GM18519 (cell line): ENCODE data around the gene PNLIP.

Source experiments
- ATAC-seq: cut with Tn5 transposase; IDR thresholded peaks from one replicate; pipeline ENCODE4 v1.9.1; 2021; ENCODE audit warnings: mild to moderate bottlenecking, moderate library complexity; ENCODE audit not compliant: unreplicated experiment, low FRiP score

Gene PNLIP

GRCh38 chr10:116545756-116546155 lies at the start of gene PNLIP:
TSS of gene PNLIP (plus strand) at chr10:116545931. CDS start at chr10:116546093, 162 bp downstream.
- no peak for ATAC-seq

GRCh38 chr10:116504786-116505185 lies 40.9 kb upstream of the PNLIP start:
- no peak for ATAC-seq

DNA sequence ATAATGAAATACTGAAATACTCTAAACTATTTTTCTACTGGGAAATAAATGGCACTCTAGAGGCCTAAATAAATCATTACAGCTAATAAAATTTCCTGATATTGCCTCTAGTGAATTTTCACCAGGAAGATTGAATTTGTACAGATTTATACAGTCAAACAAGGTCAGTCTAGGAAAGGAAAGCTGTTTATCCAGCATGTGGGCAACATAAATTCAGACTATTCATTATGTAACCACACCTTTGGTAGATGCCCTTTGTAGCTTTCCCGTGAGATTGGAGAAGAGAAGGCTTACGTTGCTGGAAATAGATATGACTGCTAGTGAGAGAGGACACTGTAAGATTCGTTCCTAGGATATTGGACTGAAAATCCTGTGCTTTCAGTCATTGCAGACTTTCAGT lies 35.2 kb upstream of the PNLIP start:
- no peak for ATAC-seq

GRCh38 chr10:116511365-116511764 lies 34.4 kb upstream of the PNLIP start:
- ATAC-seq = no peak

- ATAC-seq = peak; percentile 88
These were observed 24.1 kb upstream of the PNLIP start for GRCh38 chr10:116521424-116522290.

GRCh38 chr10:116522803-116523381 lies 22.8 kb upstream of the PNLIP start:
- ATAC-seq = no peak

GRCh38 chr10:116524736-116525135 lies 21.0 kb upstream of the PNLIP start:
- ATAC-seq = no peak

DNA sequence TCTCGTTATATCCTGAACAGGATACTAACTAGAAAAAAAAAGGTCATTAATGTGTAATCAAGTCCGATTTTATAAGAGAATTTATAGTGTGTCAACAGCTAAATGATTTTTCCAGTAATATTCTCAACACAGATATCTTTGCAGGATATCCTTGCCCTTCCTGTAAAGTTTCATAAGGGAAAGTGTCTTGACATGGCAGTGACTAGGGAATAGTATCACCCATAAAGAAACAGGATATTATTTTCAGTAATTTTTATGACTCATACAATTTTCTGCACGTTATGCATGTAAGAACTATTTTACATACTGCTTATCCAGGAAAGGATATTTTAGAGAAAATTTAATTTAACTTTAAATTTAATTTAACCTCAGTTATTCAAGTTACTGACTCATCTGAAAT lies 19.5 kb upstream of the PNLIP start:
- no peak for ATAC-seq

DNA sequence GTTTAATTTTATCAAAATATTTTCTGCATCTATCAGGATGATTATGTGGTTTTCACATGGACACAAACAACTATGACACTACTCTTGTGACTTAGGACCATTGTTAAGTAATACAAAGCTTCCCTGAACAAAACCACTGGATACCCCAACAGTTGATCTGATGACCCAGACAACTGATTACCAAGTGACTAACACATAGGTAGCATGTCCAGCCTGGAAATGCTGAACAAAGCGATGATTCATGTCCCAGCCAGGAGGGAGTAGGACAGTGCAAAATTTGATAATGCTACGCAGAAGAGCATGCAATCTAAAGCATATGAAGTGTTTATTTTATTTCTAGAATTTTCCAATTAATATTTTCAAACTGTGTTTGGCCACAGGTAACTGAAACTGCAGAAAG lies 8.9 kb upstream of the PNLIP start:
- ATAC-seq = no peak

GRCh38 chr10:116538456-116538855 lies 7.3 kb upstream of the PNLIP start:
- no peak for ATAC-seq

GRCh38 chr10:116538992-116539391 lies 6.7 kb upstream of the PNLIP start:
- ATAC-seq = no peak

DNA sequence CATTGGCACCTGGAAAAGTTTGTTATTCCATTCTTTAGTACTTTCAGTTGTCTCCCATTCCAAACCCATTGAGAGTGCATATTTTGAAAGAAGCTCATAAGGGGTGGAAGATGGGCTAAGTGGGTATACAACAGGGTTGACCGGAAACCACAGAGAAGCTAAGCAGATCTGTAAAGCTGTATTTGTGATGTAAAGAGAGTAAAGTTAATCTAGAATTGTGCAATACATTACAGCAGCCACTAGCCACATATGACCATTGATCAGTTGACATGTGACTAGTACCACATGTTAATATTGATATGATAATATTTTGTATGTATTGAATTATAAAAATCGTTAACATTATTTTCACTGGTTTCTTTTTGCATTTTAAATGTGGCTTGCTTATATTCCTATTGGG lies 4.9 kb upstream of the PNLIP start:
- no peak for ATAC-seq

GRCh38 chr10:116542007-116542677 lies 3.6 kb upstream of the PNLIP start:
- ATAC-seq = no peak

DNA sequence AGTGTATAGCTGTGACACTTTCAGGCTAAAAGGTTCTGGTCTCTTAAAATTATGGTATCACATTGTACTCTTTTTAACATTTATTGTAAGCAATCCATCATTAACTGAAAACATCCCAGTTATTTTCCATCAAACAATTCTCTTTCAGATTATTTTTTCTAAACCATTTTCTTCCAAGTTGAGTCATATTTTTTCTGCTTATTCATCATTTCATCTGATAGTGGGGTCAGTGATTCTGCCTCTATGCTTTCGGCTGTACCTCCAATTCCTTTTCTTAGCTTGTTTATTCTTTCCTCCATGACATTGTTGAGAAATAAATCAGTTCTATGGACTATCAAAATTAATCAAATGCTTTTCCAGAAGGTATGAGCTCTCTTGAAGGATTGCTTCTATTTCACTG lies 609 bp upstream of the PNLIP start:
- ATAC-seq = no peak

DNA sequence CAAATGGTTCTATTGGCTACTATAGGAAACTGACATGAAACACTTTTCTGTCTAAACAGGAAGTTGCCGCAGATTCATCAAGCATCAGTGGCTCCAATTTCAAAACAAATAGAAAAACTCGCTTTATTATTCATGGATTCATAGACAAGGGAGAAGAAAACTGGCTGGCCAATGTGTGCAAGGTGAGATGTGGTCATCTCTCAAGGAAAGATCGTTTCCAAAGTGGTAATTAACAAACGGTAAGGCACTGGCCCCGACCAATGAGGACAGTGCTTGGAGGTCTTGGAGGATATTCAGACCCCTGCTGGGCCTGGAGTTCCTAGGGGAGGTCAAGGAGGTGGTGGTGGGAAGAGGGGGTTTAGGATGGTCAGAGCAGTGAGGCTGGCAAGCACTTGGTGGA lies 2.6 kb downstream of the PNLIP start:
- no peak for ATAC-seq

- no peak for ATAC-seq
These were observed 7.7 kb downstream of the PNLIP start for GRCh38 chr10:116553378-116553980.

DNA sequence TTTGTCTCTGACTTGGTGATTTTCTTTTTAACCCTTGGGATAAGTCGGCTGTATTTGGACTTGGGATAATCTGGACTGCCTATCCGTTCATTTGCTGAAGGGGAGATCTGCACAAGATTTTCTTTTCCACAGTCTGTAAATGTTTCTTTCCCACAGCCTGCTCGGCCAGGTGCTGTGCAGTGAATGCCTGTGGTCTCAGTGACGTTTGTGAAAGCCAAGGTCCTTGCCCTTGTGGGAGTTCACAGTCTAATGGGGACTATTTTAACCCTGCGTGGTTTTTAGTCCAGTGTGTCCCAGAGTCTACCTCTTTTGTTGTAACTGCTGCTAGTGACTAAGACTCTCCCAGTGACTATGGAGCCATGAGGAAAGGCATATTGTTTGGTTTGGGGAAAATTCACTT lies 8.9 kb downstream of the PNLIP start:
- ATAC-seq = no peak

GRCh38 chr10:116555880-116556279 lies 10.1 kb downstream of the PNLIP start:
- no peak for ATAC-seq

GRCh38 chr10:116557305-116557880 lies 11.7 kb downstream of the PNLIP start:
- no peak for ATAC-seq

DNA sequence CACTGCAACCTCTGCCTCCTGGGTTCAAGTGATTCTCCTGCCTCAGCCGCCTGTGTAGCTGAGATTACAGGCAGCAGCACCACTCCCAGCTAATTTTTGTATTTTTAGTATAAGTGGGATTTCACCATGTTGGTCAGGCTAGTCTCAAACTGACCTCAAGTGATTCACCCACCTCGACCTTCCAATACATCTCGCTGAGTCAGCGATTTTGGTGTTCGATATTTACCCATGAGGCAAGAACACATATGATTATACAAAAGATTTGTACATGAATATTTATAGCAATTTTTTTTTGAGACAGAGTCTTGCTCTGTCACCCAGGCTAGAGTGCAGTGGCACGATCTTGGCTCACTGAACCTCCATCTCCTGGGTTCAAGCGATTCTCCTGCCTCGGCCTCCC lies 19.8 kb downstream of the PNLIP start:
- ATAC-seq = no peak

DNA sequence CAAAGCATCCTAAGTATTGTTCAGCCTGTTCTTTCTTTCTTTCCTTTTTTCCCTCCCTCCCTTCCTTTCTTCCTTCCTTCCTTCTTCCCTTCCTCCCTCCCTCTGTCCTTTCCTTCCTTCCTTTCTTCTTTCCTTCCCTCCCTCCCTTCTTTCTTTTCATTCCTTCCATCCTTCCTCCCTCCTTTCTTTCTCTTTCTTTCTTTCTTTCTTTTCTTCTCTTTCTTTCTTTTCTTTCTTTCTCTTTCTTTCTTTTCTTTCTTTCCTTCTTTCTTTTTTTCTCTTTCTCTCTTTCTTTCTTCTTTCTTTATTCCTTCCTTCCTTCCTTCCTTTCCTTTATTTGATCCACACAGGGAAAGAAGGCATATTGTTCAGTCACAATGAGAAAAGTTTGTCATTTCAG lies 21.2 kb downstream of the PNLIP start:
- ATAC-seq = no peak
